DND-41 (cell line): Measurements from ENCODE around the gene MOB3B.

Experiments
- ATAC-seq: fragments of 200-7000 bp; cut with Tn5 transposase; 3 replicates; pipeline ENCODE4 v1.9.1; 2021; ENCODE audit warnings: low read depth; ENCODE audit not compliant: insufficient read depth
- DNase-seq: peaks from one replicate; pipeline ENCODE4 v3.0.0-alpha.2; 2020
- H2AFZ ChIP-seq: 2 replicates; pipeline ENCODE4 v1.6.0; 2012; ENCODE audit warnings: low read depth, low read length
- H3K27ac ChIP-seq: 2 replicates; pipeline ENCODE4 v1.5.1; 2012; ENCODE audit warnings: low read length, inconsistent platforms
- H3K27me3 ChIP-seq: fragments of 200-600 bp; sonication (generic); 2 replicates; pipeline ENCODE4 v1.6.0; 2012; ENCODE audit warnings: low read length, mild to moderate bottlenecking, inconsistent platforms; ENCODE audit not compliant: insufficient read depth, poor library complexity
- H3K36me3 ChIP-seq: 2 replicates; pipeline ENCODE4 v1.5.1; 2012; ENCODE audit warnings: low read length, inconsistent platforms; ENCODE audit not compliant: insufficient read depth
- H3K4me1 ChIP-seq: 2 replicates; pipeline ENCODE4 v1.5.1; 2012; ENCODE audit warnings: mild to moderate bottlenecking, low read length; ENCODE audit not compliant: insufficient read depth
- H3K4me2 ChIP-seq: 2 replicates; pipeline ENCODE4 v1.6.0; 2012; ENCODE audit warnings: mild to moderate bottlenecking, moderate library complexity, low read length, inconsistent platforms; ENCODE audit not compliant: insufficient read depth
- H3K4me3 ChIP-seq, 2 experiments: fragments of 200-600 bp in 1 of 2; shearing (Covaris generic) in 1 of 2; 2 replicates each; pipeline ENCODE4 v1.5.1; 2012 to 2016; ENCODE audit warnings: inconsistent platforms in 2 of 2, low read length in 2 of 2, mild to moderate bottlenecking in 2 of 2, low read depth in 1 of 2, moderate library complexity in 1 of 2
- H3K79me2 ChIP-seq: 2 replicates; pipeline ENCODE4 v1.6.0; 2012; ENCODE audit warnings: low read length, inconsistent platforms; ENCODE audit not compliant: insufficient read depth
- H3K9ac ChIP-seq: 2 replicates; pipeline ENCODE4 v1.6.0; 2012; ENCODE audit warnings: low read depth, mild to moderate bottlenecking, inconsistent platforms, low read length, moderate library complexity
- H3K9me3 ChIP-seq: 2 replicates; pipeline ENCODE4 v1.5.1; 2012; ENCODE audit warnings: low read length, moderate library complexity, mild to moderate bottlenecking, inconsistent platforms; ENCODE audit not compliant: insufficient read depth, severe bottlenecking
- H4K20me1 ChIP-seq: 2 replicates; pipeline ENCODE4 v1.6.0; 2012; ENCODE audit warnings: low read length; ENCODE audit not compliant: insufficient read depth
- CTCF ChIP-seq: IDR thresholded peaks from 2 replicates; pipeline ENCODE4 v1.5.1; 2012; ENCODE audit warnings: borderline replicate concordance, low read length, moderate library complexity, mild to moderate bottlenecking; ENCODE audit not compliant: poor library complexity, severe bottlenecking; ENCODE audit errors: extremely low read depth
- EZH2 ChIP-seq: IDR thresholded peaks from 3 replicates; pipeline ENCODE4 v1.6.1; 2012; ENCODE audit warnings: borderline replicate concordance, low read depth, mild to moderate bottlenecking, moderate library complexity, low read length, inconsistent platforms; ENCODE audit not compliant: severe bottlenecking

MOB3B gene

GRCh38 chr9:27529316-27530278 lies at the start of gene MOB3B:
TSS of gene MOB3B (minus strand) at chr9:27529814. CDS start at chr9:27455550, 74,264 bp downstream.
- H3K4me2 ChIP-seq = peak within 1 kb of the TSS; percentile 83
- H4K20me1 ChIP-seq = 0 out of 2 replicates have a peak, but pooled peaks cover 3% of the 10 kb centered on the region
- H3K36me3 ChIP-seq = no peaks in the 10 kb centered on the region
- H3K4me1 ChIP-seq = peaks cover 11% of the 10 kb centered on the region; the same call in 1 of the 2 replicates
- TF ChIP-seq CTCF (peak; percentile 80), EZH2 (peak; percentile 88)
- ATAC-seq (peak; percentile 97), DNase-seq (peak; percentile 68)
- H3K9ac ChIP-seq = peak within 1 kb of the TSS; percentile 35; the same call in 1 of the 2 replicates
- no peak within 1 kb of the TSS for H3K27ac ChIP-seq
- H3K4me3 ChIP-seq = peak within 1 kb of the TSS in 1 of 2 experiments; percentile 52; a peak in 2 of 4 replicates
- H3K27me3 ChIP-seq = peaks cover 34% of the 10 kb centered on the region
- H3K9me3 ChIP-seq = no peaks in the 10 kb centered on the region
- H2AFZ ChIP-seq = peak within 1 kb of the TSS; percentile 51
- H3K79me2 ChIP-seq = no peaks in the 10 kb centered on the region

GRCh38 chr9:27573634-27574590 lies 44.3 kb upstream of the MOB3B start:
- TF ChIP-seq EZH2 = no peak
- TF ChIP-seq CTCF = no peak
- DNase-seq (peak; percentile 93), ATAC-seq (peak; percentile 83)
- Histone ChIP-seq H3K4me1 (peaks cover 23% of the 10 kb centered on the region), H3K27ac (peak overlapping the region; percentile 82), H3K27me3 (no peaks in the 10 kb centered on the region), H2AFZ (peak overlapping the region; percentile 70), H3K9ac (peak overlapping the region; percentile 84), H4K20me1 (no peaks in the 10 kb centered on the region), H3K4me2 (peak overlapping the region; percentile 93), H3K36me3 (no peaks in the 10 kb centered on the region), H3K79me2 (no peaks in the 10 kb centered on the region), H3K4me3 (peak overlapping the region; percentile 37 to 75; a peak in 3 of 4 replicates), H3K9me3 (no peaks in the 10 kb centered on the region)

DNA sequence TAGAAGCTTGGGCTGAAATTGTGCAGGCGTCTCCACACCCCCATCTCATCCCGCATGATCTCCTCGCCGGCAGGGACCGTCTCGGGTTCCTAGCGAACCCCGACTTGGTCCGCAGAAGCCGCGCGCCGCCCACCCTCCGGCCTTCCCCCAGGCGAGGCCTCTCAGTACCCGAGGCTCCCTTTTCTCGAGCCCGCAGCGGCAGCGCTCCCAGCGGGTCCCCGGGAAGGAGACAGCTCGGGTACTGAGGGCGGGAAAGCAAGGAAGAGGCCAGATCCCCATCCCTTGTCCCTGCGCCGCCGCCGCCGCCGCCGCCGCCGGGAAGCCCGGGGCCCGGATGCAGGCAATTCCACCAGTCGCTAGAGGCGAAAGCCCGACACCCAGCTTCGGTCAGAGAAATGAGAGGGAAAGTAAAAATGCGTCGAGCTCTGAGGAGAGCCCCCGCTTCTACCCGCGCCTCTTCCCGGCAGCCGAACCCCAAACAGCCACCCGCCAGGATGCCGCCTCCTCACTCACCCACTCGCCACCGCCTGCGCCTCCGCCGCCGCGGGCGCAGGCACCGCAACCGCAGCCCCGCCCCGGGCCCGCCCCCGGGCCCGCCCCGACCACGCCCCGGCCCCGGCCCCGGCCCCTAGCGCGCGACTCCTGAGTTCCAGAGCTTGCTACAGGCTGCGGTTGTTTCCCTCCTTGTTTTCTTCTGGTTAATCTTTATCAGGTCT lies 43.5 kb upstream of the MOB3B start, which contains the start of gene C9orf72:
C9orf72 (minus strand) TSS at position 564 of the 716 bp plus-strand sequence. CDS start 6,361 bp downstream, outside the sequence.
- peak within 1 kb of the TSS; percentile 82 for H3K27ac ChIP-seq
- DNase-seq (peak; percentile 83), ATAC-seq (peak; percentile 82)
- H3K4me3 ChIP-seq = peak within 1 kb of the TSS; percentile 62 to 75; a peak in 3 of 4 replicates
- no peaks in the 10 kb centered on the region for H3K79me2 ChIP-seq
- H3K36me3 ChIP-seq = no peaks in the 10 kb centered on the region
- peak within 1 kb of the TSS; percentile 84 for H3K9ac ChIP-seq
- H3K4me2 ChIP-seq = peak within 1 kb of the TSS; percentile 93
- H3K27me3 ChIP-seq = no peaks in the 10 kb centered on the region
- peaks cover 23% of the 10 kb centered on the region for H3K4me1 ChIP-seq
- no peaks in the 10 kb centered on the region for H3K9me3 ChIP-seq
- peak within 1 kb of the TSS; percentile 84 for H2AFZ ChIP-seq
- TF ChIP-seq CTCF (no peak), EZH2 (no peak)
- no peaks in the 10 kb centered on the region for H4K20me1 ChIP-seq
